Cardiac fibroblast (primary cell): ENCODE data around the gene ZBTB26.
A peak's percentile ranks its signal among the peaks of the same experiment; 100 is the strongest.

Experiments used
- DNase-seq, 2 donors: peaks; one replicate each; pipeline versions ENCODE4 v3.0.0 to v3.0.0-alpha.2; 2010; ENCODE audit warnings: low read depth in 2 of 2
- H3K4me3 ChIP-seq, 2 donors: replicated peaks in 1 of 2; 1 replicate in 1 of 2; 2 replicates in 1 of 2; pipeline ENCODE4 v1.5.1; 2011; ENCODE audit warnings: low read depth in 2 of 2, low read length in 2 of 2, mild to moderate bottlenecking in 2 of 2, moderate library complexity in 1 of 2
- CTCF ChIP-seq: IDR thresholded peaks from one replicate; pipeline ENCODE4 v1.5.1; 2011; ENCODE audit warnings: low read depth, mild to moderate bottlenecking, low read length, inconsistent platforms

Gene ZBTB26

GRCh38 chr9:122941582-122942234, 10.4 kb upstream of the ZBTB26 start:
- no peak for TF ChIP-seq CTCF
- H3K4me3 ChIP-seq: peak overlapping the region; percentile 87 to 92
- peak; percentile 51 to 64 for DNase-seq

- H3K4me3 ChIP-seq: peak within 1 kb of the TSS; percentile 87 to 92
- TF ChIP-seq CTCF: no peak
- DNase-seq: peak; percentile 98 to 99
Observed at GRCh38 chr9:122940749-122941581, 9.7 kb upstream of the ZBTB26 start, which contains the start of gene RABGAP1. Gene RABGAP1, plus strand, starts transcription at chr9:122941020. Its CDS starts 16,040 bp downstream, at chr9:122957060.

- H3K4me3 ChIP-seq: peak overlapping the region; percentile 0 to 24
- TF ChIP-seq CTCF: no peak
- no peak for DNase-seq
Observed at GRCh38 chr9:122940454-122940748, 9.1 kb upstream of the ZBTB26 start.

GRCh38 chr9:122939601-122940000, 8.3 kb upstream of the ZBTB26 start:
- DNase-seq: no peak

GRCh38 chr9:122936883-122937282, 5.6 kb upstream of the ZBTB26 start:
- H3K4me3 ChIP-seq: no peak overlapping the region
- no peak for TF ChIP-seq CTCF
- no peak for DNase-seq

More at GRCh38 chr9:122939601-122940000, 8.3 kb upstream of the ZBTB26 start:
- TF ChIP-seq CTCF: no peak
- no peak overlapping the region for H3K4me3 ChIP-seq

GRCh38 chr9:122936464-122936863, 5.2 kb upstream of the ZBTB26 start:
- DNase-seq: no peak
- TF ChIP-seq CTCF: no peak
- H3K4me3 ChIP-seq: no peak overlapping the region
